Astrocyte (in vitro differentiated cells and primary cell): ENCODE results near the gene AGTRAP.

Source experiments
- EZH2 ChIP-seq: IDR thresholded peaks from 2 replicates; pipeline ENCODE4 v1.6.1; 2012; ENCODE audit warnings: mild to moderate bottlenecking, low read length, inconsistent platforms; ENCODE audit not compliant: insufficient read depth
- TF ChIP-seq, protein P1 (sequence below): IDR thresholded peaks from 2 replicates; pipeline ENCODE4 v1.5.1; 2011; ENCODE audit warnings: low read depth, mild to moderate bottlenecking, inconsistent platforms, low read length, moderate library complexity; ENCODE audit not compliant: insufficient read depth

DNA sequence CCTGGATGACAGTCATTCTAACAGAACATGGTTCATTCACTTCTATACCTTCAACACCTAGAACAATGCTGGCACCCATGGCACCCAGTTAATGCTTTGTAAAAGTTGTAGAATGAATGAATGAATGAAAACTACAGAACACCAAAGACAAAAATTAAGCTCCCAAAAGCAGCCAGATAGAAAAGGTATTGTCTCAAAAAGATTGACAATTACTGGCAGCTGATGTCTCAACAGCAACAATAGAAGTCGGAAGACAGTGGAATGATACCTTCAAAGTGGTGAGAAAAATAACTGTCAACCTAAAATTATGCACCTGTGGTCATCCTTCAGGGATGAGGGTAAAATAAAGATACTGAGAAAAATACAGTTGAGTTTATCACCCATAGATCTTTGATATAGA is 21.1 kb downstream of the AGTRAP start:
- TF ChIP-seq EZH2 = no peak
- TF ChIP-seq, protein P1, sequence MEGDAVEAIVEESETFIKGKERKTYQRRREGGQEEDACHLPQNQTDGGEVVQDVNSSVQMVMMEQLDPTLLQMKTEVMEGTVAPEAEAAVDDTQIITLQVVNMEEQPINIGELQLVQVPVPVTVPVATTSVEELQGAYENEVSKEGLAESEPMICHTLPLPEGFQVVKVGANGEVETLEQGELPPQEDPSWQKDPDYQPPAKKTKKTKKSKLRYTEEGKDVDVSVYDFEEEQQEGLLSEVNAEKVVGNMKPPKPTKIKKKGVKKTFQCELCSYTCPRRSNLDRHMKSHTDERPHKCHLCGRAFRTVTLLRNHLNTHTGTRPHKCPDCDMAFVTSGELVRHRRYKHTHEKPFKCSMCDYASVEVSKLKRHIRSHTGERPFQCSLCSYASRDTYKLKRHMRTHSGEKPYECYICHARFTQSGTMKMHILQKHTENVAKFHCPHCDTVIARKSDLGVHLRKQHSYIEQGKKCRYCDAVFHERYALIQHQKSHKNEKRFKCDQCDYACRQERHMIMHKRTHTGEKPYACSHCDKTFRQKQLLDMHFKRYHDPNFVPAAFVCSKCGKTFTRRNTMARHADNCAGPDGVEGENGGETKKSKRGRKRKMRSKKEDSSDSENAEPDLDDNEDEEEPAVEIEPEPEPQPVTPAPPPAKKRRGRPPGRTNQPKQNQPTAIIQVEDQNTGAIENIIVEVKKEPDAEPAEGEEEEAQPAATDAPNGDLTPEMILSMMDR = no peak
